ENCODE results near the gene ULK1. TPM values are rescaled to one million over a fixed set of nuclear protein-coding genes. Genes with fewer than 3 reads are reported as not detected.
A peak's percentile ranks its signal among the peaks of the same experiment; 100 is the strongest.

ULK1 gene
- total RNA-seq, 1 experiment from 2014 or later = 15.7 TPM

- Histone ChIP-seq H2AFZ (ENCODE audit: low read length) (no peak overlapping the region), H3K79me2 (ENCODE audit: low read length) (peaks cover 3% of the 10 kb centered on the region; the same call in 1 of the 2 replicates), H3K4me3 (ENCODE audit: low read length) (no peak overlapping the region), H3K4me2 (ENCODE audit: low read length) (no peak overlapping the region), H3K9me3 (ENCODE audit: low read length) (no peaks in the 10 kb centered on the region), H3F3A (ENCODE audit: low read length, unreplicated experiment) (no peaks in the 10 kb centered on the region), H3K9ac (ENCODE audit: low read length) (no peak overlapping the region), H3K36me3 (ENCODE audit: low read depth, low read length) (peaks cover 62% of the 10 kb centered on the region), H3K27me3 (ENCODE audit: low read length) (no peaks in the 10 kb centered on the region), H3K9me2 (replicated peaks; ENCODE audit: low read length) (no peaks in the 10 kb centered on the region), H3K4me1 (ENCODE audit: insufficient read depth, low read length) (no peaks in the 10 kb centered on the region), H4K20me1 (ENCODE audit: low read length) (peaks cover 6% of the 10 kb centered on the region; the same call in 1 of the 2 replicates), H3K27ac (ENCODE audit: low read length) (no peak overlapping the region)
- no peak for TF ChIP-seq EZH2 (IDR thresholded peaks at IDR 0.05; ENCODE audit: low read length, unreplicated experiment)
- no peak for TF ChIP-seq CTCF (conservative IDR thresholded peaks at IDR 0.05; ENCODE audit: low read depth, low read length)
- no peak for TF ChIP-seq EZH2phosphoT487 (IDR thresholded peaks at IDR 0.05; ENCODE audit: borderline replicate concordance, low read length)
- ChIA-PET POLR2A (ENCODE audit: unreplicated experiment) (no interaction called here), CTCF (no interaction called here)
- no TSS peak for BruUV-seq (replicated peaks)
- ATAC-seq (no peak), DNase-seq (no peak)
- intact Hi-C loops (cut with micrococcal nuclease) = no loop called here
Measured at GRCh38 chr12:131938082-131938481, 43.7 kb downstream of the ULK1 start.

- H3K4me3 ChIP-seq (ENCODE audit: low read length) = no peak overlapping the region
- intact Hi-C loops (cut with micrococcal nuclease) = no loop called here
- no peak overlapping the region for H2AFZ ChIP-seq (ENCODE audit: low read length)
- TF ChIP-seq EZH2phosphoT487 (IDR thresholded peaks at IDR 0.05; ENCODE audit: borderline replicate concordance, low read length) = no peak
- no peak for TF ChIP-seq EZH2 (IDR thresholded peaks at IDR 0.05; ENCODE audit: low read length, unreplicated experiment)
- TF ChIP-seq CTCF (conservative IDR thresholded peaks at IDR 0.05; ENCODE audit: low read depth, low read length) = no peak
- ATAC-seq = no peak
- POLR2A ChIA-PET (ENCODE audit: unreplicated experiment) = no interaction called here
- no peaks in the 10 kb centered on the region for H3K4me1 ChIP-seq (ENCODE audit: insufficient read depth, low read length)
- H3K9me2 ChIP-seq (replicated peaks; ENCODE audit: low read length) = no peaks in the 10 kb centered on the region
- H3K27me3 ChIP-seq (ENCODE audit: low read length) = no peaks in the 10 kb centered on the region
- peaks cover 56% of the 10 kb centered on the region for H3K36me3 ChIP-seq (ENCODE audit: low read depth, low read length)
- H3K9me3 ChIP-seq (ENCODE audit: low read length) = no peaks in the 10 kb centered on the region
- H3K4me2 ChIP-seq (ENCODE audit: low read length) = no peak overlapping the region
- no peaks in the 10 kb centered on the region for H3F3A ChIP-seq (ENCODE audit: low read length, unreplicated experiment)
- H3K27ac ChIP-seq (ENCODE audit: low read length) = no peak overlapping the region
- no peaks in the 10 kb centered on the region for H4K20me1 ChIP-seq (ENCODE audit: low read length)
- CTCF ChIA-PET = no interaction called here
- no peak for DNase-seq
- no peaks in the 10 kb centered on the region; the same call in 1 of the 2 replicates for H3K79me2 ChIP-seq (ENCODE audit: low read length)
- H3K9ac ChIP-seq (ENCODE audit: low read length) = no peak overlapping the region
- BruUV-seq (replicated peaks) = no TSS peak
Measured at GRCh38 chr12:131939007-131939406, 44.6 kb downstream of the ULK1 start.

- DNase-seq (no peak), ATAC-seq (peak; percentile 85)
- H3K4me1 ChIP-seq (ENCODE audit: insufficient read depth, low read length) = no peaks in the 10 kb centered on the region
- intact Hi-C loops (cut with micrococcal nuclease) = no loop called here
- no peaks in the 10 kb centered on the region for H3K9me2 ChIP-seq (replicated peaks; ENCODE audit: low read length)
- POLR2A ChIA-PET (ENCODE audit: unreplicated experiment) = no interaction called here
- H3F3A ChIP-seq (ENCODE audit: low read length, unreplicated experiment) = no peaks in the 10 kb centered on the region
- TF ChIP-seq EZH2 (IDR thresholded peaks at IDR 0.05; ENCODE audit: low read length, unreplicated experiment) (no peak), CTCF (conservative IDR thresholded peaks at IDR 0.05; ENCODE audit: low read depth, low read length) (no peak), EZH2phosphoT487 (IDR thresholded peaks at IDR 0.05; ENCODE audit: borderline replicate concordance, low read length) (no peak)
- H3K9me3 ChIP-seq (ENCODE audit: low read length) = no peaks in the 10 kb centered on the region
- peaks cover 50% of the 10 kb centered on the region for H3K36me3 ChIP-seq (ENCODE audit: low read depth, low read length)
- H3K79me2 ChIP-seq (ENCODE audit: low read length) = no peaks in the 10 kb centered on the region
- BruUV-seq (replicated peaks) = no TSS peak
- no peak overlapping the region for H3K9ac ChIP-seq (ENCODE audit: low read length)
- H3K27me3 ChIP-seq (ENCODE audit: low read length) = no peaks in the 10 kb centered on the region
- no peak overlapping the region for H3K4me2 ChIP-seq (ENCODE audit: low read length)
- no peak overlapping the region for H3K4me3 ChIP-seq (ENCODE audit: low read length)
- H4K20me1 ChIP-seq (ENCODE audit: low read length) = no peaks in the 10 kb centered on the region
- no peak overlapping the region for H3K27ac ChIP-seq (ENCODE audit: low read length)
- CTCF ChIA-PET = no interaction called here
- no peak overlapping the region for H2AFZ ChIP-seq (ENCODE audit: low read length)
Measured at GRCh38 chr12:131940141-131940547, 45.7 kb downstream of the ULK1 start.

All from PC-3 (cell line).